Measurements from ENCODE around the gene CEP85L. TPM values are rescaled to one million over a fixed set of nuclear protein-coding genes. Genes with fewer than 3 reads are reported as not detected.

Gene CEP85L
- total RNA-seq, 1 donor from 2014 or later, result 22.2 TPM

DNA sequence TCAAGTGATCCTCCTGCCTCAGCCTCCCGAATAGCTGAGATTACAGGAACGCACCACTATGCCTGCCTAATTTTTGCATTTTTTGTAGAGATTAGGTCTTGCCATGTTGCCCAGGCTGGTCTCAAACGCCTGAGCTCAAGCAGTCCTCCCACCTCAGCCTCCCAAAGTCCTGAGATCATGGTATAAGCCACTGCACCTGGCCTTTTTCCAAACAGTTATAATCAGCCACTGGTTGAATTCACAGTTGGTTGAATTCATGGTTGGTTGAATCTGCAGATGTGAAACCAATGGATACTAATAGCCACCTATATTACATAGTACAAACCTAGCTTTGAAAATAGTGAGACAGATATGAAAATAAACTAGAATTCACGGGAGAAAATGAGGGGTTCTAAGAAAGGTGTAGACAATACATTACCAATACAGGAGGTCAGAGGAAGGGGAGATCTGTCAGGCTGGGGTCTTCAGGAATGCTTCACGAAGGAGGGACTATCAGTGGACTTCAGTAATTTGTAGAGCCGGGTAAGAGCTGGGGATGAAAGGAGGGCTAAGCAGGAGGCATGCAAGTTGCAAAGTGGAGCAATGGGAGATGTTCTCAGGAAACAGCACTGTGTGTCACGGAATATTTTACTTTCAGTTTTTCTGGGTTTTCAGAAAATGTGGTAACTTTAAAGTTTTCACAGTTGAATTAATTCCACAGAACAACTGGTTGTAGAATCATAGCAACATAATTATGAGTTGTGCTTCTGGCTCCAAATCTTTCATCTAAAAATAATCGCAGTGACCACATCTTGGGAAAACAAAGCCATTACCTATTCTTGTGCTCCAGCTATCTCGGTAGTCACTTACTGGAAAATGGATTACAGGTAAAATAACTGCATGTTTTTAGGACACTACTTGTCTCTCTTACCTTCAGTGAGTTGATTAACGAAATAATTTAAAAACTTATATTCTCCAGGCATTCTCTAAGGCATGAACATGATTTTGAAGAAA is 12.9 kb upstream of the CEP85L start:
- DNase-seq (ENCODE audit: low spot score), result no peak
- H3K27ac Mint-ChIP-seq (ENCODE audit: unreplicated experiment), result no peak overlapping the region
- H3K4me1 Mint-ChIP-seq (ENCODE audit: unreplicated experiment), result peaks cover 3% of the 10 kb centered on the region
- no peak overlapping the region for H3K4me3 Mint-ChIP-seq (ENCODE audit: unreplicated experiment)
- H3K36me3 Mint-ChIP-seq (ENCODE audit: low read depth, unreplicated experiment), result no peaks in the 10 kb centered on the region
- no peaks in the 10 kb centered on the region for H3K9me3 Mint-ChIP-seq (ENCODE audit: unreplicated experiment)
- no peaks in the 10 kb centered on the region for H3K27me3 Mint-ChIP-seq (ENCODE audit: unreplicated experiment)
- TF ChIP-seq, protein P1, sequence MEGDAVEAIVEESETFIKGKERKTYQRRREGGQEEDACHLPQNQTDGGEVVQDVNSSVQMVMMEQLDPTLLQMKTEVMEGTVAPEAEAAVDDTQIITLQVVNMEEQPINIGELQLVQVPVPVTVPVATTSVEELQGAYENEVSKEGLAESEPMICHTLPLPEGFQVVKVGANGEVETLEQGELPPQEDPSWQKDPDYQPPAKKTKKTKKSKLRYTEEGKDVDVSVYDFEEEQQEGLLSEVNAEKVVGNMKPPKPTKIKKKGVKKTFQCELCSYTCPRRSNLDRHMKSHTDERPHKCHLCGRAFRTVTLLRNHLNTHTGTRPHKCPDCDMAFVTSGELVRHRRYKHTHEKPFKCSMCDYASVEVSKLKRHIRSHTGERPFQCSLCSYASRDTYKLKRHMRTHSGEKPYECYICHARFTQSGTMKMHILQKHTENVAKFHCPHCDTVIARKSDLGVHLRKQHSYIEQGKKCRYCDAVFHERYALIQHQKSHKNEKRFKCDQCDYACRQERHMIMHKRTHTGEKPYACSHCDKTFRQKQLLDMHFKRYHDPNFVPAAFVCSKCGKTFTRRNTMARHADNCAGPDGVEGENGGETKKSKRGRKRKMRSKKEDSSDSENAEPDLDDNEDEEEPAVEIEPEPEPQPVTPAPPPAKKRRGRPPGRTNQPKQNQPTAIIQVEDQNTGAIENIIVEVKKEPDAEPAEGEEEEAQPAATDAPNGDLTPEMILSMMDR (IDR thresholded peaks at IDR 0.05; ENCODE audit: unreplicated experiment), result no peak

DNA sequence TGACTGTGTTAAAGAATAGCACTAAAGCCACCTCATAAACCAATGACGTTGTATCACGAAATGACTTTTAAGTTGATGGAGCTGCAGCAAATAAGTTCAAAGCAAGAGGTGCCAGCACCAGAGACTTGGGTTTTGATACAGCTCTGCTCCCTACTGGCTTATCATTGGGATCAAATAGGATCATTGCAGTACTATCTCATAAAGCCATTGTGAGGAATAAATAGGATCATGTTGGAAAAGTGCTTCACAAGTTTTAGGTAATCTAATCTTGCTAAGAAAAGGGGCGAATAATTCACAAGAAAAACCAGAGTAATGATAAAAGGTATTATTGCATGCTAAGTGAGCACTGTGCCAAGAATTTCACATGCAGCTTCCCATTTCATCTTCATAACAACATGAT is 10.4 kb upstream of the CEP85L start:
- Mint-ChIP-seq H3K4me1 (ENCODE audit: unreplicated experiment) (peaks cover 4% of the 10 kb centered on the region), H3K27me3 (ENCODE audit: unreplicated experiment) (no peaks in the 10 kb centered on the region), H3K9me3 (ENCODE audit: unreplicated experiment) (no peaks in the 10 kb centered on the region), H3K27ac (ENCODE audit: unreplicated experiment) (no peak overlapping the region), H3K4me3 (ENCODE audit: unreplicated experiment) (no peak overlapping the region), H3K36me3 (ENCODE audit: low read depth, unreplicated experiment) (no peaks in the 10 kb centered on the region)
- TF ChIP-seq, protein P1 (IDR thresholded peaks at IDR 0.05; ENCODE audit: unreplicated experiment), result no peak
- DNase-seq (ENCODE audit: low spot score), result no peak

DNA sequence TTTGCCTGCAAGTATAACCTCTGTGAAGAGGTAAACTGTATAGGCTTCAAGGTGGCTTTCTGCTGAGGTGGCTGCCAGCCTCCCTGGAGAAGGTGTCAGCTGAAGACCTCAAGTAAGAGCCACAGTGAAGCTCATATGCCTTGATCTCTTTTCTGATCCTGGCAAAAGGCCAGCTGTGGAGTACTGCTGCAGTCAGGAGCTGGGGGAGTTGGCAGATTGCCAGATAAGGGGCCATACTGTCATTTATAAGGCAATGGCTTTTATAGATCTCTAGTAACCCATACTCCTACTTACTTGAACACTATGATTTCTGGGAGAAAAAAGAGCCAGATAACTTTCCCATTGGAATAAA is 8.8 kb upstream of the CEP85L start:
- Mint-ChIP-seq H3K36me3 (ENCODE audit: low read depth, unreplicated experiment) (no peaks in the 10 kb centered on the region), H3K9me3 (ENCODE audit: unreplicated experiment) (no peaks in the 10 kb centered on the region), H3K27ac (ENCODE audit: unreplicated experiment) (no peak overlapping the region), H3K27me3 (ENCODE audit: unreplicated experiment) (no peaks in the 10 kb centered on the region), H3K4me3 (ENCODE audit: unreplicated experiment) (no peak overlapping the region), H3K4me1 (ENCODE audit: unreplicated experiment) (peaks cover 14% of the 10 kb centered on the region)
- no peak for DNase-seq (ENCODE audit: low spot score)
- TF ChIP-seq, protein P1 (IDR thresholded peaks at IDR 0.05; ENCODE audit: unreplicated experiment), result no peak

- Mint-ChIP-seq H3K36me3 (ENCODE audit: low read depth, unreplicated experiment) (no peaks in the 10 kb centered on the region), H3K4me3 (ENCODE audit: unreplicated experiment) (no peak overlapping the region), H3K9me3 (ENCODE audit: unreplicated experiment) (no peaks in the 10 kb centered on the region), H3K27ac (ENCODE audit: unreplicated experiment) (no peak overlapping the region), H3K27me3 (ENCODE audit: unreplicated experiment) (no peaks in the 10 kb centered on the region), H3K4me1 (ENCODE audit: unreplicated experiment) (peaks cover 14% of the 10 kb centered on the region)
- TF ChIP-seq, protein P1 (IDR thresholded peaks at IDR 0.05; ENCODE audit: unreplicated experiment), result no peak
- DNase-seq (ENCODE audit: low spot score), result no peak
Measured at GRCh38 chr6:118659513-118660217, 8.3 kb upstream of the CEP85L start.
